ENCODE measurements around the gene EML6. TPM values are rescaled to one million over a fixed set of nuclear protein-coding genes. Genes with fewer than 3 reads are reported as not detected.

Gene EML6
- total RNA-seq, 1 experiment from 2014 or later = 1.5 TPM

DNA sequence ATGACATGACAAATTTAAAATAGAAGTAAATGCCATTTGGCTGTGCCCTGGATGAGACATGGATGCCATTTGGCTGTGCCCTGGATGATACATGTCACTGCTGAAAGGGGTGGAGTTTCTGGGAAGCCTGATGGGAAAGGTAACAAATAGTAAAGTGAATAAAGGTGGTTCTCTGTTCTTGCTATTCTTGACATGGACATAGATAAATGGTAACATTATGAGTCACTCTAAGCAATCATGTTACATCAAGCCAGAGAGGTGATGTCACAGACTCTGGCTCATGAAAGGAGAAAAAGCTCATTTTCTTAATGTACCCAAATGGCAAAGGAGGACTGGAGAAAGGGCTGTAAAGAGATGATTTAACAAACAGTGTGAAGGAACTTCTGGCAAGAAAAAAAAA is 86.4 kb downstream of the EML6 start:
- H2BK120ac ChIP-seq (ENCODE audit: low read depth, low read length, poor library complexity, severe bottlenecking) = no peak overlapping the region
- Mint-ChIP-seq H3K4me1 (peaks cover 11 to 12% of the 10 kb centered on the region in 2 experiments), H3K27ac (no peak overlapping the region), H3K9me3 (no peaks in the 10 kb centered on the region), H3K27me3 (ENCODE audit: low read depth) (no peaks in the 10 kb centered on the region), H3K36me3 (ENCODE audit: insufficient read depth in 1 of 3, low read depth in 3 of 3) (no peaks in the 10 kb centered on the region), H3K4me3 (no peak overlapping the region)
- no peak overlapping the region for H3K4me2 ChIP-seq (ENCODE audit: insufficient read depth, insufficient read length, low read length)
- no peak overlapping the region for H2BK15ac ChIP-seq (ENCODE audit: low read depth, low read length)
- H3K14ac ChIP-seq (ENCODE audit: insufficient read depth, low read length) = no peak overlapping the region
- H4K8ac ChIP-seq (replicated peaks; ENCODE audit: insufficient read length, low read depth, low read length) = no peak overlapping the region
- H3K56ac ChIP-seq (ENCODE audit: insufficient read length, low read depth, low read length) = no peak overlapping the region
- H3K79me2 ChIP-seq (ENCODE audit: insufficient read depth, low read length) = no peaks in the 10 kb centered on the region
- H4K20me1 ChIP-seq (ENCODE audit: control insufficient read depth, insufficient read depth, insufficient read length) = no peaks in the 10 kb centered on the region
- TF ChIP-seq, protein P1, sequence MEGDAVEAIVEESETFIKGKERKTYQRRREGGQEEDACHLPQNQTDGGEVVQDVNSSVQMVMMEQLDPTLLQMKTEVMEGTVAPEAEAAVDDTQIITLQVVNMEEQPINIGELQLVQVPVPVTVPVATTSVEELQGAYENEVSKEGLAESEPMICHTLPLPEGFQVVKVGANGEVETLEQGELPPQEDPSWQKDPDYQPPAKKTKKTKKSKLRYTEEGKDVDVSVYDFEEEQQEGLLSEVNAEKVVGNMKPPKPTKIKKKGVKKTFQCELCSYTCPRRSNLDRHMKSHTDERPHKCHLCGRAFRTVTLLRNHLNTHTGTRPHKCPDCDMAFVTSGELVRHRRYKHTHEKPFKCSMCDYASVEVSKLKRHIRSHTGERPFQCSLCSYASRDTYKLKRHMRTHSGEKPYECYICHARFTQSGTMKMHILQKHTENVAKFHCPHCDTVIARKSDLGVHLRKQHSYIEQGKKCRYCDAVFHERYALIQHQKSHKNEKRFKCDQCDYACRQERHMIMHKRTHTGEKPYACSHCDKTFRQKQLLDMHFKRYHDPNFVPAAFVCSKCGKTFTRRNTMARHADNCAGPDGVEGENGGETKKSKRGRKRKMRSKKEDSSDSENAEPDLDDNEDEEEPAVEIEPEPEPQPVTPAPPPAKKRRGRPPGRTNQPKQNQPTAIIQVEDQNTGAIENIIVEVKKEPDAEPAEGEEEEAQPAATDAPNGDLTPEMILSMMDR (conservative IDR thresholded peaks at IDR 0.05) = no peak
- no peak overlapping the region for H2AK5ac ChIP-seq (ENCODE audit: insufficient read length, low read length)
- H2BK20ac ChIP-seq (ENCODE audit: low read depth, low read length, poor library complexity, severe bottlenecking) = no peak overlapping the region
- no peak for DNase-seq
- H3K4me1 ChIP-seq (ENCODE audit: insufficient read depth, low read length) = no peaks in the 10 kb centered on the region
- H3K9me3 ChIP-seq (ENCODE audit: control insufficient read depth, low read depth, low read length) = no peaks in the 10 kb centered on the region
- H2AFZ ChIP-seq (ENCODE audit: low read length) = no peak overlapping the region
- no peak overlapping the region for H3K27ac ChIP-seq (ENCODE audit: insufficient read length, low read depth, low read length)
- H4K91ac ChIP-seq (ENCODE audit: insufficient read length, low read depth, low read length) = no peak overlapping the region
- no peaks in the 10 kb centered on the region for H3K27me3 ChIP-seq (ENCODE audit: insufficient read depth, low read length)
- H3K23me2 ChIP-seq (ENCODE audit: insufficient read length, low read depth, low read length, poor library complexity, severe bottlenecking) = no peaks in the 10 kb centered on the region
- no peak overlapping the region for H4K5ac ChIP-seq (ENCODE audit: insufficient read length, low read depth, low read length)
- H2BK12ac ChIP-seq (ENCODE audit: insufficient read length, low read depth, low read length) = no peak overlapping the region
- H3K9ac ChIP-seq (ENCODE audit: extremely low read depth, insufficient read length, low read length) = no peak overlapping the region
- no peaks in the 10 kb centered on the region for H3K79me1 ChIP-seq (ENCODE audit: insufficient read depth, low read depth, low read length, poor library complexity, severe bottlenecking)
- no peak overlapping the region for H3T11ph ChIP-seq (ENCODE audit: low read length)
- H2BK5ac ChIP-seq (ENCODE audit: insufficient read length, low read length) = no peak overlapping the region
- no peak overlapping the region for H3K4ac ChIP-seq (ENCODE audit: low read depth, low read length)
- no peak overlapping the region for H3K18ac ChIP-seq (ENCODE audit: insufficient read length, low read depth, low read length)
- H3K23ac ChIP-seq (ENCODE audit: insufficient read length, low read depth, low read length) = no peak overlapping the region
